HAP-1 (cell line): ENCODE results near the gene QRICH2.
"Not testable (repeated sequence)": the region's sequence is repeated elsewhere in the genome, so short reads cannot be mapped to it uniquely, and the experiment has no call there.

Source experiments
- DNase-seq, 2 experiments: peaks; one replicate each; pipeline ENCODE4 v3.0.0-alpha.2; 2016 to 2020; ENCODE audit warnings: low spot score in 2 of 2
- H3K27me3 ChIP-seq: fragments of 250-450 bp; sonication (Bioruptor Pico); 2 replicates; pipeline ENCODE4 v1.5.1; 2020; ENCODE audit warnings: low read depth, mild to moderate bottlenecking, moderate library complexity
- H3K36me3 ChIP-seq: fragments of 250-450 bp; sonication (Bioruptor Pico); replicated peaks from 2 replicates; pipeline ENCODE4 v1.5.1; 2020; ENCODE audit warnings: mild to moderate bottlenecking
- H3K4me1 ChIP-seq: fragments of 250-450 bp; sonication (Bioruptor Pico); 2 replicates; pipeline ENCODE4 v1.5.1; 2020; ENCODE audit warnings: mild to moderate bottlenecking
- H3K4me3 ChIP-seq: fragments of 250-450 bp; sonication (Bioruptor Pico); 2 replicates; pipeline ENCODE4 v1.5.1; 2020; ENCODE audit warnings: mild to moderate bottlenecking, moderate library complexity
- H3K9me3 ChIP-seq: fragments of 250-450 bp; sonication (Bioruptor Pico); 2 replicates; pipeline ENCODE4 v1.5.1; 2020; ENCODE audit warnings: mild to moderate bottlenecking, moderate library complexity
- in situ Hi-C: fragments of 300-500 bp; cut with MboI; formaldehyde crosslinking; loops from 3 replicates; pipeline ENCODE4 v1.14.3; 2020; ENCODE audit warnings: low sequenced_read_pairs, inconsistent platforms, mixed read lengths

Gene QRICH2

DNA sequence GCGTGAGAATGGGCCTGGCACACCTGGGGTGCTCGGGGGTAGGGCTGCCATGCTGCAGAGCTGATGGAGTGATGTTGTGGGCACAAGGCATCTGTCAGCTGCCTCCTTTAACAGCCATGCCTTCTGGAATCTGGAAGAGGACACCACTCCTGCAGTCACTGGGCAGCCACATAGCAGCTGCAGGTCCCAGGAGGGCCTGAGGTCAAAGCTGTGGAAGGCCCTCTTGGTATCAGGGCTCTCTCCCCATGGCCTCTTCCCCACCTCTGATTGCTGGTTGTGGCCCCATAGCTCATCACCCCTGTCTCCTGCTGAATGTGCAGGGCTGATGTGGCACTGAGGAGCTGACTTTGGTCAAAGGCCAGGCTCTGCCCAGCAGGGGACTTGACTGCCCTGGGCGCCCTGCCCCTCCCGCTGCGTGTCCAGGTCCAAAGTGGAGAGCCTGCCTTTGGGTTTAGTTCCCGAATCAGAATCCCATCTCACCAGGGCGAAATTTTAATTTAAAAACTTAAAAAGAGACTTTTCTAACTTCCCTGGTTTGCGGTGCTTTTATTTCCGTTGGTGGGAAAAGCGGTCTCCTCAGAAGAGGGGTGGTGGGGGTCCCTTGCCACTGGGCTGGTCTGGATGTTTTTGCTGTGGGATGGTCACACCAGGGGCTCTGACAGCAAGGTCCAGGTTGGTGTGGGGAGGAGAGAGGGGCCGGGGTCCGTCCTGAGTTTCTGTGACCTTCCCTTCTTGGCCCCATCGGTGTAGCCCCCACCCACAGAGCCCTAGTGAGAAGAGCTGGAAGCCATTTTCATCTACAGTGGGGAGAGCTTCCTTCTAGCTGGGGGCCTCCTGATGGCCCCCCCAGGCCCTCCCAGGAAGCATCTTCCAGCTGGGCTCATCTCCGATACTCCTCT lies 37.1 kb downstream of the QRICH2 start:
- DNase-seq, result no peak
- no peaks in the 10 kb centered on the region for H3K27me3 ChIP-seq
- peaks cover 3% of the 10 kb centered on the region for H3K36me3 ChIP-seq
- no peaks in the 10 kb centered on the region for H3K9me3 ChIP-seq
- H3K4me1 ChIP-seq, result peaks cover 8% of the 10 kb centered on the region
- H3K4me3 ChIP-seq, result no peak overlapping the region
- in situ Hi-C loops, result no loop called here

- Histone ChIP-seq H3K36me3 (peaks cover 3% of the 10 kb centered on the region), H3K27me3 (no peaks in the 10 kb centered on the region), H3K4me1 (peaks cover 8% of the 10 kb centered on the region), H3K4me3 (no peak overlapping the region), H3K9me3 (no peaks in the 10 kb centered on the region)
- in situ Hi-C loops, result no loop called here
- no peak for DNase-seq
Measured at GRCh38 chr17:76270127-76270592, 37.9 kb downstream of the QRICH2 start.

DNA sequence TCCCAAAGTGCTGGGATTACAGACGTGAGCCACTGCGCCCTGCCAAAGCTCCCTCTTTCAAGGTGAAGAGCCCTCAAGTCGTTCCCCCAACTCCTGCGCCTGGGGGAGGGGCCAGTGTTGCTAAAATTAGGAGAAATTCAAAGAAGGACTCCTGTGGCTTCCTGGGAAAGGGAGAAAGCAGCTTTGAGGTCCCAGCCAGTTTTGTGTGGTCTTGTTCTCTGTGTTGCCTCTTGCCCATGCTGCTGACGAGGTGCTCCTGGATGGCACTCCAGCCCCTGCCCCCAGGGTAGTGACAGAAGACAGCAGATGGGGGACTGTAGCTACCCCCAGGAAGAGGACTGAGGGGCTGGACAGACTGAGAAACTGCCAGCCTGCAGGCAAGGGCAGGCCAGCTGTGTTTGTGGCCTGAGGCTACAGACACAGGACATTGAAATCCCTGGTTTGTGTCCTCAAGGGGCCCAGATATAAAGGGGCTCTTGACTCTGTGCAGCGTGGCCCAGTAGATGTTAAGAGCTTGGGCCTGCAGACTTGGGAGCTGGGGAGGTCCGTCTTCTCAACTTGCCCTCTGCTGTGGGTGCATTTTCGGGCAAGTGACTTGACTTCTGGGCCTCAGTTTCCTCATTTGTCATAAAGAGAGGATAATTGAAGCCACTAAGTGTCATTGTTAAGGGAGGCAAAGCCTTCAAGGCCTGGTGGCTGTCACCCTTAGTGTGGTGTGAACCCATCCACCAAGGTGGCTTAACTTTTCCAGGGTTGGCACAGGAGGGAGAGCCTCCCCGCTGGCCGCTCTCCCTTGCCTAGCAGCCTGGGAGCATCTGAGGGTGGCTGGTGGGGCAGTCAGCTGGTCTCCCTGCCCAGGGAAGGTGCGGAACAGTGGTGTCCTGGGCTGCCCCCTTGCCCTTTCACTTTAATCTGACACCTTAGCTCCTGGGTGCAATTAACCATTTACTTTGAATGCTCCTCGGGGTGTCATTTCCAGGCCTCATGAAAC lies 38.8 kb downstream of the QRICH2 start:
- Histone ChIP-seq H3K27me3 (no peaks in the 10 kb centered on the region), H3K9me3 (no peaks in the 10 kb centered on the region; the same call in 1 of the 2 replicates), H3K4me1 (peaks cover 12% of the 10 kb centered on the region), H3K36me3 (peaks cover 3% of the 10 kb centered on the region), H3K4me3 (no peak overlapping the region)
- DNase-seq, result no peak
- in situ Hi-C loops, result no loop called here

DNA sequence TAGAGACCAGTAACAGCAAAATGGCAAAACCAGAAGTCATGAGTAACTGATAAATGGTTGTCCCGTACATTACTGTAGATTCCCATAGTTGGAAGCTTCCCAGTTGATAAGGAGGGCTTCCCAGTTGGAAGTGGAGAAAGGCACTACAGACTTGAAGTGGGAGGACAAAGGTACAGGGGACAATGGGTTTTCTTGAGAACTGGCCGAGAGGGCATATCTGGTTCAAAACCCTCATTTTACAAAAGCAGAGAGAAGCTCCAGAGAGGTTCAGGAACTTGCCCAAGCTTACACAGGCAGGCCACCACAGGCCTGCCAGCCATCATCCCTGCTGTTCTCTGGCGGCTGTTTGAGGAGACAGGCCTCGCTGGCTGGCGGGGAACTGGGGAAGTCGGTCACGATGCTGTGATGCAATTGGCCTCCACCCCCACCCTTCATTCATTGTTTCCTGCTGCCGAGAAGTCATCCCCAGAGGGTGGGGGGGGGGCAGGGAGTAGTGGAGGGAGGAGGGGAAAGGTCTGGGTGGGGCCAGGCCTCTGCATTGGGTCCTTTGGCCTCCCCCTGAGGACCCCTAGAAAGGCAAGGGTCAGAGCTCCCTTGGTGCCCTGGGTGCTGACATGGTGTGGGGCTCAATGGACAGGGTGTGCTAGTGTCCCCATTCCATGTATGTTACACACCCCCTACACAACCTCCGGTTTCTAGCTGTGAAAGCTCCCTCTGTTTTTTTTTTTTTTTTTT lies 39.9 kb downstream of the QRICH2 start:
- no peak for DNase-seq
- Histone ChIP-seq H3K4me3 (no peak overlapping the region), H3K9me3 (no peaks in the 10 kb centered on the region; the same call in 1 of the 2 replicates), H3K27me3 (no peaks in the 10 kb centered on the region), H3K36me3 (peaks cover 3% of the 10 kb centered on the region), H3K4me1 (peaks cover 14% of the 10 kb centered on the region)
- in situ Hi-C loops, result no loop called here

- DNase-seq, H3K4me3 ChIP-seq, H3K27me3 ChIP-seq, H3K36me3 ChIP-seq, H3K9me3 ChIP-seq, in situ Hi-C loops: not testable (repeated sequence)
- H3K4me1 ChIP-seq, result peaks cover 14% of the 10 kb centered on the region
Measured at GRCh38 chr17:76267581-76268001, 40.5 kb downstream of the QRICH2 start.

- Histone ChIP-seq H3K4me3 (peak overlapping the region; percentile 55), H3K4me1 (peaks cover 14% of the 10 kb centered on the region), H3K9me3 (no peaks in the 10 kb centered on the region; the same call in 1 of the 2 replicates), H3K27me3 (no peaks in the 10 kb centered on the region), H3K36me3 (peaks cover 3% of the 10 kb centered on the region)
- DNase-seq, result no peak
- in situ Hi-C loops, result no loop called here
Measured at GRCh38 chr17:76267051-76267576, 41.0 kb downstream of the QRICH2 start.

GRCh38 chr17:76266244-76266938 lies 41.7 kb downstream of the QRICH2 start:
- no peak for DNase-seq
- H3K36me3 ChIP-seq, result peaks cover 3% of the 10 kb centered on the region
- H3K4me3 ChIP-seq, result peak overlapping the region; percentile 55
- in situ Hi-C loops, result no loop called here
- no peaks in the 10 kb centered on the region; the same call in 1 of the 2 replicates for H3K9me3 ChIP-seq
- no peaks in the 10 kb centered on the region for H3K27me3 ChIP-seq
- H3K4me1 ChIP-seq, result peaks cover 14% of the 10 kb centered on the region

DNA sequence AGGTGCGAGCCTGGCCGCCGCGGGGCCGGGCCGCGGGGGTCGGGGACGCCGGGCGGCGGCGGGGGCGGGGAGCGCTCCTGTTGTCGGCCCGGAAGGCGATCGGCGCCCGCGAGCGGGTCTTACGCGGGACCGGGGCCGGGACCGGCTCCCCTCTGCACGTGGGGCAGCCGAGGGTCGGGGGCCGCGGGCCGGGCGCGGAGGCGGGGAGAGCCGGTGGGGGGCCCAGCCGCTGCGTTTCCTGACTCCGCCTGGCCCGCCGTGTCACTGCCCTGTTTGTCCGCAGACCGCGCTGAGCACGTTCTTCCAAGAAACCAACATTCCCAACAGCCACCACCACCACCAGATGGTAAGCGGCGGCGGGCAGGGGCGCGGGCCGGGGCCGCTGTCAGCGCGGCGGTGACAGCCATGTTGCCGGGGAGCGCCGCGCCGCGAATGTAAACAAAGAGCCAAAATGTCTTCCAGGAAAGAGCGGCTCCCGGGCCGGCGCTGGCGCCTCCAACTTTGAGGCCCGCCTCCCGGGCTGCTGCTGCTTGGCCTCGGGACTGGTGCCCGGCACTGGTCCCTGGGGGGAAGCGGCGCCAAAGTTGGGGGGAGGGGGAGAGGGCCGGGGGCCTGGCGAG lies 42.3 kb downstream of the QRICH2 start:
- in situ Hi-C loops, result no loop called here
- Histone ChIP-seq H3K4me3 (peak overlapping the region; percentile 55), H3K4me1 (peaks cover 14% of the 10 kb centered on the region), H3K27me3 (no peaks in the 10 kb centered on the region), H3K36me3 (peaks cover 3% of the 10 kb centered on the region), H3K9me3 (no peaks in the 10 kb centered on the region; the same call in 1 of the 2 replicates)
- peak; percentile 42 to 67 for DNase-seq

DNA sequence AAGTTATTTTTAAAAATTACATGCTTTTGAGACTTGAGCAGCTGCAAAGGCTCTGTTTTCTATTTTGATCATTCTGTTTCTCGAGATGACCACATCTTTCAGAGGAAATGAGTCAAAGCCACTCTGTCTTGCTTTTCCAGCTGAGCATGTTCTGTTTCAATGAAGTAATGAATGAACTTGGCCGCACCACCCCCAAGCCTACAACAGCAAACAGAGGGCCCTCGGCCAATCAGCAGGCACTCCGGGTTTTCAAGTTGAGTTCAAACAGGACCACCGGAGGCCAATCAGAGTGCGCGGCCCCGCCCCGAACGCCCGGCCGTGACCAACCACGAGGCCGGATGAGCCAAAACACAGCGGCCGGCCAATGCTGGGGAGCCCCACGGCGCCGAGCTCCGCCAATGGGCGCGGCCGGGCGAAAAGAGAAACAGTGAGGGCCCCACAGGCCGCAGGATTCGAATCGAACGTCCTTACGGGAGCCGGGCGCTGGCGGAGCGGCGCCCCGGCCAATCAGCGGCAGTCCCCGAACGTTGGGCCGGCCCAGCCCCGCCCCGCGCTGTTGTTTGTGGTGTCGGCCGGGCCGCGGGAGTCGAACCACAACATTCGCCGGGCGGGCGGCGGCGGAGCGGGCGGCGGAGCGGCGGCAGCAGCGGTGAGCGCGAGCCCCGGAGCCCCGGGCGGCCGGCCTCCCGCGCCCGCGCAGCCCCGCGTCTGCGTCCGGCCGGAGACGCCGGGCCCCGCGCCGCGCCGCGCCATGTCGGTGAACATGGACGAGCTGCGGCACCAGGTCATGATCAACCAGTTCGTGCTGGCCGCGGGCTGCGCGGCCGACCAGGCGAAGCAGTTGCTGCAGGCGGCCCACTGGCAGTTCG lies 43.1 kb downstream of the QRICH2 start, which contains the start of gene UBALD2:
UBALD2 (plus strand) TSS at position 594 of the 869 bp plus-strand sequence; CDS start at position 752, 158 bp downstream.
- H3K9me3 ChIP-seq, result no peaks in the 10 kb centered on the region; the same call in 1 of the 2 replicates
- H3K36me3 ChIP-seq, result peaks cover 3% of the 10 kb centered on the region
- no peaks in the 10 kb centered on the region for H3K27me3 ChIP-seq
- H3K4me3 ChIP-seq, result peak within 1 kb of the TSS; percentile 55
- DNase-seq, result peak; percentile 97 to 98
- H3K4me1 ChIP-seq, result peaks cover 14% of the 10 kb centered on the region
- in situ Hi-C loops, result no loop called here

DNA sequence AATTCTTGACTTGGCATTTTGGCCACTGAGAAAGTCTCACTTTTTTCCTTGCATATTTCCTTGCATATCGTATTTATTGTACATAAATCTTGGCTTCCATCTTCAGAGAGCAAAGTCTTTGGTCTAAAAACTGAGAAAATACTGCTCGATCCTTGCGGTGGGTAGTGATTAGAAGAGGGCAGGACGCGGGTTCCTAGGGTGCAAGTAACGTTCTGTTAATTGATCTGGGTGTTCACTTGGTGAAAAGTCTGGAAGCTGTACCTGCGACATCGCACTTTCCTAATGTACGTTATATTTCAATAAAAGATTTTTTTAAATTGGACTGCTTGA lies 43.7 kb downstream of the QRICH2 start:
- H3K4me1 ChIP-seq, result peaks cover 14% of the 10 kb centered on the region
- H3K9me3 ChIP-seq, result no peaks in the 10 kb centered on the region; the same call in 1 of the 2 replicates
- peaks cover 3% of the 10 kb centered on the region for H3K36me3 ChIP-seq
- H3K4me3 ChIP-seq, result peak overlapping the region; percentile 55
- DNase-seq, result no peak
- in situ Hi-C loops, result no loop called here
- H3K27me3 ChIP-seq, result no peaks in the 10 kb centered on the region

- Histone ChIP-seq H3K9me3 (no peaks in the 10 kb centered on the region; the same call in 1 of the 2 replicates), H3K4me3 (no peak overlapping the region), H3K4me1 (peaks cover 14% of the 10 kb centered on the region), H3K27me3 (no peaks in the 10 kb centered on the region), H3K36me3 (peaks cover 3% of the 10 kb centered on the region; the same call in 1 of the 2 replicates)
- in situ Hi-C loops, result no loop called here
- no peak for DNase-seq
Measured at GRCh38 chr17:76263896-76264295, 44.2 kb downstream of the QRICH2 start.
